WTC11 (cell line): ENCODE results near the gene XRCC4.

Experiments used
- CTCF ChIP-seq: fragments of 200-600 bp; IDR thresholded peaks from 2 replicates; pipeline ENCODE4 v1.8.0; 2022; ENCODE audit warnings: antibody characterized with exemption
- ELF4 ChIP-seq: sonication (generic); formaldehyde crosslinking; IDR thresholded peaks from 2 replicates; pipeline ENCODE4 v1.8.1; 2022; ENCODE audit warnings: low read depth, mild to moderate bottlenecking, moderate library complexity, missing genetic modification reagents
- NR1H2 ChIP-seq: sonication (generic); formaldehyde crosslinking; IDR thresholded peaks from 2 replicates; pipeline ENCODE4 v1.9.0; 2021; ENCODE audit warnings: mild to moderate bottlenecking, moderate library complexity, missing genetic modification reagents

GRCh38 chr5:83270311-83270710, 193.0 kb downstream of the XRCC4 start:
- TF ChIP-seq NR1H2 (CRISPR knock-in tag) (no peak), ELF4 (CRISPR knock-in tag) (no peak), CTCF (no peak)
